CD1c-positive myeloid dendritic cell (primary cell): ENCODE data around the gene MIA.
"Not testable (repeated sequence)": the region's sequence is repeated elsewhere in the genome, so short reads cannot be mapped to it uniquely, and the experiment has no call there.

Experiments
- DNase-seq: peaks from one replicate; pipeline ENCODE4 v3.0.0-alpha.2; 2016; ENCODE audit errors: extremely low spot score

MIA gene

GRCh38 chr19:40780582-40780981 is 5.3 kb downstream of the MIA start:
- no peak for DNase-seq

GRCh38 chr19:40781140-40781539 is 5.8 kb downstream of the MIA start:
- DNase-seq = no peak

DNA sequence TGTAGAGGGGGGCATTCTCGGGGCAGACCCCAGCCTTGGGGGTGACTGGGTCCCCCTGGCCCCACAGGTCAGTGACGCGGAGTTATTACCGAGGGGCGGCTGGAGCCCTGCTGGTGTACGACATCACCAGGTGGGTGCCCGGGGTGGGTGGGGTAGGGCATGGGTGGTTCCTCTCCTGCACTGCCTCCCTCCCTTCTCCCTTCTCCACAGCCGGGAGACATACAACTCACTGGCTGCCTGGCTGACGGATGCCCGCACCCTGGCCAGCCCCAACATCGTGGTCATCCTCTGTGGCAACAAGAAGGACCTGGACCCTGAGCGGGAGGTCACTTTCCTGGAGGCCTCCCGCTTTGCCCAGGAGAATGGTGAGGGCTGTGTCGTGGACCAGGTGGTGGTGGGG is 8.4 kb downstream of the MIA start:
- no peak for DNase-seq

DNA sequence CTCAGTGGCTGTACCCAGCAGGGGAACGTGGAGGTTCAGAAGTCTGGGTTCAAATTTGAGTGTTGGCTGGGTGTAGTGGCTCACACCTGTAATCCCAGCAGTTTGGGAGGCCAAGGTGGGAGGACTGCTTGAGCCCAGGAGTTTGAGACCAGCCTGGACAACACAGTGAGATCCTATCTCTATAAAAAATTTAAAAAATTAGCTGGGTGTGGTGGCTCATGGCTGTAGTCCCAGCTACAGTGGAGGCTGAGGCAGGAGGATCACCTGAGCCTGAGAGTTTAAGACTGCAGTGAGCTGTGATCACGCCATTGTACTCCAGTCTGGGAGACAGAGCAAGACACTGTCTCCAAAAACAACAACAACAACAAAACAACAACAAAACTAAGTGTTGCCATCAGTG is 8.8 kb downstream of the MIA start:
- DNase-seq = not testable (repeated sequence)

GRCh38 chr19:40785526-40785925 is 10.2 kb downstream of the MIA start:
- DNase-seq = no peak

DNA sequence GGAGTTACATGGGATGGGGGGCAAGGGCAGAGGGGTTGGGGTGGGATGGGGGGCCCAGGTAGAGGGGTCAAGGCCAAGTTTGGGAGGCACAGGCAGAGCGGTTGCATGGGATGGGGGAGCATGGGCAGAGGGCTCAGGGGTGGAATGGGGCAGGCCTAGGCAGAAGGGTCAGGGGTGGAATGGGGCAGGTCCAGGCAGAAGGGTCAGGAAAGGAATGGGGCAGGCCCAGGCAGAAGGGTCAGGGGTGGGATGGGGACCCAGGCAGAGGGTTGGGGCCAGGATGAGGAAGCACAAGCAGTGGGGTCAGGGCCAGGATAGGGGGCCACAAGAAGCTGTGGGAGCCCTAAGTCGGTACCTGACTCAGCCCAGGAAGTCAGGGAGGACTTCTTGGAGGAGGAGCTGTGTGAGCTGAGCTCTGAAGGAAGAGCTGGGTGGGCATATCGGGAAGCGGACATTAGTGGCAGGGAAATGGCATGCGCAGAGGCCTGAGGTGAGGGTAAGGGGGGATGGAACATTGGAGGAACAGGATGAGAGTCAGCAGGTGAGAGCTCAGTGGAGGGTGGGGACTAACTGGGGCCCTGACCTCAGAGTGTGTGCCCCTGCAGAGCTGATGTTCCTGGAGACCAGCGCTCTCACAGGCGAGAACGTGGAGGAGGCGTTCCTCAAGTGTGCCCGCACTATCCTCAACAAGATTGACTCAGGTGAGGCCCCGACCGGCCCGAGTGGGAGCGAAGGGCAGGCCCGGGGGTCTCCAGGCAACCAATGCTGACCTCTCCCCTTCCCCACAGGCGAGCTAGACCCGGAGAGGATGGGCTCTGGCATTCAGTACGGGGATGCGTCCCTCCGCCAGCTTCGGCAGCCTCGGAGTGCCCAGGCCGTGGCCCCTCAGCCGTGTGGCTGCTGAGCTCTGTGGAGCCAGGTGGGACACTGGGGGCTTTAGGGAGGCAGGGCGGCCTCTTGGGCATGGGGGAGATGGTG is 11.0 kb downstream of the MIA start:
- no peak for DNase-seq

- no peak for DNase-seq
These were observed 16.0 kb downstream of the MIA start for GRCh38 chr19:40791349-40791748.

- DNase-seq = no peak
These were observed 16.7 kb downstream of the MIA start for GRCh38 chr19:40791996-40792395.

GRCh38 chr19:40797166-40797962 is 22.0 kb downstream of the MIA start:
- DNase-seq = no peak

DNA sequence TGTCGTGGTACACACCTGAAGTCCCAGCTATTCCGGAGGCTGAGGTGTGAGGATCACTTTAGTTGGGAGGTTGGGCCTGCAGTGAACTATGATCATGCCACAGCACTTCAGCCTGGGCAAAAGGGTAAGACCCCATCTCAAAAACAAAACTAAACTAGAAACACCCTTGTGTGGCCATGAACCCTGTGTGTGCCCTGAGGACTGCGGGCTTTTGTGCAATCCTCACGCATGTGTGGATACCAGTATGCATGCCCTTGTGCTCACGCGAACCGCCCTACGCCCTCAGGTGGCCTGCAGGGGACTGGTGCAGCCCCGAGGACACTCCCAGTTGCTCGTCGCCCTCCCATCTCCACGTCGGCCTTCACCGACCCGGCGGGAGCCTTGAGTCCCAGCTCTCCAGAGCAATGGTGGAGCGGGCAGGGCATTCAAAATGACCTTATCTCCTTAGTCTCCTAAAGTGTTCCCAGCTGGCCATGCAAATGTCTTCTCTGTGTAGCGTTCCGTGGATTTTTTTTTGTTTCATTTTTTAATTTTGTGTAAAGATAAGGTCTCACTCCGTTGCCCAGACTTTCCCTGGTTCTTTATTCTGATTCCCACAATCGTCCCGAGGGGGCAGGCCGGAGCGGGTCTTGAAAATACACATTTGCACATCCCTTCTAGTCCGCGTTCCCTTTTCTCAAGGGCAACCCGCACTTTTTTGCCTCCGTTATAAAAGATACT is 22.8 kb downstream of the MIA start:
- DNase-seq = peak; percentile 71

GRCh38 chr19:40798683-40799557 is 23.6 kb downstream of the MIA start, which contains the start of gene EGLN2:
TSS of gene EGLN2 (plus strand) at chr19:40799191. CDS start at chr19:40800573, 1,382 bp downstream.
- DNase-seq = peak; percentile 100

GRCh38 chr19:40799558-40800338 is 24.4 kb downstream of the MIA start:
- peak; percentile 62 for DNase-seq

GRCh38 chr19:40800339-40800996 is 25.1 kb downstream of the MIA start:
- no peak for DNase-seq

DNA sequence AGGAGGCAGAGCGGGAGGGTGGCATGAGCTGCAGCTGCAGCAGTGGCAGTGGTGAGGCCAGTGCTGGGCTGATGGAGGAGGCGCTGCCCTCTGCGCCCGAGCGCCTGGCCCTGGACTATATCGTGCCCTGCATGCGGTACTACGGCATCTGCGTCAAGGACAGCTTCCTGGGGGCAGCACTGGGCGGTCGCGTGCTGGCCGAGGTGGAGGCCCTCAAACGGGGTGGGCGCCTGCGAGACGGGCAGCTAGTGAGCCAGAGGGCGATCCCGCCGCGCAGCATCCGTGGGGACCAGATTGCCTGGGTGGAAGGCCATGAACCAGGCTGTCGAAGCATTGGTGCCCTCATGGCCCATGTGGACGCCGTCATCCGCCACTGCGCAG is 25.7 kb downstream of the MIA start:
- no peak for DNase-seq

- DNase-seq = no peak
These were observed 26.3 kb downstream of the MIA start for GRCh38 chr19:40801426-40802299.

DNA sequence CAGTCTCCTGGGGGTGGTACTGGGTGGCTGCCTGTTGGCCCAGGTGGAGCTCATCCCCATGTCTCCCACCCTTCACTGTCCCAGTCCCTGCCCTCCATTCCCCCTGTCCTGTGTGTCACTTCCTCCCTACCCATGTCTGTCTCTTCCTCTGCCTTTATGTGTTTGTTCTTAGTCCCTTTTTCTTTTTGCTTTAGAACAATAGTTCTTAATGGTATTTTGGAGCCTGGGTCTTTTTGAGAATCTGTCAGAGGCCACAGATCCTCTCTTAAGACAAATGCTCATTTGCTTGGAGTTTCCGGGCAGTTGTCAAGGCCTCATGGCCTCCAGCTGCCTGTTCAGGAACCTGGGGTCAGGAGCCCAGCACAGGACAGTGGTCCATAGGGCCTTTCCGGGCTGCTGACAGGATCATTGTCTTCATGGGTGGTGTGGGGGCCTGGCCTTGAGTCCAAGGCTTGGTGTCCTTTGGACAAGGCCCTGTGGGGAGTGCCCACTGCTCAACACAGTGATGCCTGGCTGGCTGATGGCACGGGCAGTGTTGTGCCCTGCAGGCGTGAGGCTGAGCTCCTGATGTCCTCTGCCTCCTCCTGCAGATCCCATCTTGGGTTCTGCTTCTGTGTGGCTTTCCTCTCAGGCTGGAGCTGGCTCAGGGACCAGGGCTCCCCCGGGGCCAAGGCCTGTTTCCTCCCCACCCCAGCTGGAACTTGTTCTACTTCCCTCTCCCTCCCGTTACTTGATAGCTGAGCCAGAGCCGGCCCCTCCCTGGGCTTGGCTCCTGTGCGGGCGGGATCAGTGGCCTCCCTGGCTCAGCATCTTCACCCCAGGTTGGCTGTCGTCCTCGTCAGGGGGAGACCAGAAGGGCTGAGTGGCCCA is 27.2 kb downstream of the MIA start:
- peak; percentile 55 for DNase-seq

GRCh38 chr19:40803170-40803856 is 28.0 kb downstream of the MIA start:
- peak; percentile 9 for DNase-seq
